ENCODE results near the gene IFNA1.
"Not testable (repeated sequence)": the region's sequence is repeated elsewhere in the genome, so short reads cannot be mapped to it uniquely, and the experiment has no call there.

IFNA1 gene

GRCh38 chr9:21449312-21449711, 9.1 kb downstream of the IFNA1 start:
- DNase-seq: not testable (repeated sequence)

- no peak for DNase-seq
Observed at GRCh38 chr9:21450733-21451394, 10.6 kb downstream of the IFNA1 start.

GRCh38 chr9:21452681-21453080, 12.4 kb downstream of the IFNA1 start:
- DNase-seq: no peak

- no peak for DNase-seq
Observed at GRCh38 chr9:21454149-21454548, 13.9 kb downstream of the IFNA1 start.

- DNase-seq: no peak
Observed at GRCh38 chr9:21455320-21455719, 15.1 kb downstream of the IFNA1 start.

GRCh38 chr9:21461377-21461776, 21.1 kb downstream of the IFNA1 start:
- no peak for DNase-seq

GRCh38 chr9:21465138-21465537, 24.9 kb downstream of the IFNA1 start:
- no peak for DNase-seq

GRCh38 chr9:21465859-21466518, 25.8 kb downstream of the IFNA1 start:
- DNase-seq: no peak

- no peak for DNase-seq
Observed at GRCh38 chr9:21470126-21470525, 29.9 kb downstream of the IFNA1 start.

- DNase-seq: no peak
Observed at GRCh38 chr9:21473236-21473635, 33.0 kb downstream of the IFNA1 start.

GRCh38 chr9:21477466-21477865, 37.2 kb downstream of the IFNA1 start:
- no peak for DNase-seq

- no peak for DNase-seq
Observed at GRCh38 chr9:21479152-21479702, 39.0 kb downstream of the IFNA1 start.

GRCh38 chr9:21481470-21482056, 41.3 kb downstream of the IFNA1 start:
- no peak for DNase-seq

- DNase-seq: no peak
Observed at GRCh38 chr9:21482213-21482612, 42.0 kb downstream of the IFNA1 start, which contains the start of gene IFNE. Gene IFNE (minus strand): TSS chr9:21482313. CDS start chr9:21481694, 619 bp downstream.
